ENCODE data around the gene MAD1L1.

Gene MAD1L1

DNA sequence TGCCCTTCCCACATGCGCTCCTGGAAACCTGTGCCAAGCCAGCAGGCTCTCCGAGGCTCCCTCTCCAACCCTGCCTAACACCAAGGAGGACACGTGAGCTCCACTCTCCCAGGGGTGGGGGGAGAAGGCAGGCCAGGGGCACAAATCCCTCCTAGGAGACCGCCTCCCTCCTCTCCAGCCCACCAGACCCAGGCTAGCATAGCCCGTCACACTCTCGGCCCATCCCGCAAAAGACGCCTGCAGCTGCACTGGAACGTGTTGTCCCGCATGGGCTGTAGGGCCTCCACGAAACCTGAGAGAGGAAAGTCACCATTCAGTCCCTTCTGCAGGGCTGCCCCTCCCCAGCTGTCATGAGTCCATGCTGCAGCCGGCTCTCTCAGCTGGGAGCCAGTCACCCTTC is 126.3 kb downstream of the MAD1L1 start:
- H3K4me3 ChIP-seq (ENCODE audit: low read depth in 1 of 2, low read length in 2 of 2), result no peak overlapping the region
- H3K27ac ChIP-seq (ENCODE audit: low read depth, low read length), result no peak overlapping the region
- H3K9me3 ChIP-seq (ENCODE audit: low read length), result no peaks in the 10 kb centered on the region
- H3K27me3 ChIP-seq (ENCODE audit: control insufficient read depth in 1 of 2, insufficient read depth in 2 of 2, low read length in 2 of 2), result no peaks in the 10 kb centered on the region
- H3K9ac ChIP-seq (ENCODE audit: low read length), result no peak overlapping the region
- no peaks in the 10 kb centered on the region for H3K36me3 ChIP-seq (ENCODE audit: insufficient read depth, low read length)
- H3K4me1 ChIP-seq (ENCODE audit: insufficient read depth, low read length), result peaks cover 31% of the 10 kb centered on the region

DNA sequence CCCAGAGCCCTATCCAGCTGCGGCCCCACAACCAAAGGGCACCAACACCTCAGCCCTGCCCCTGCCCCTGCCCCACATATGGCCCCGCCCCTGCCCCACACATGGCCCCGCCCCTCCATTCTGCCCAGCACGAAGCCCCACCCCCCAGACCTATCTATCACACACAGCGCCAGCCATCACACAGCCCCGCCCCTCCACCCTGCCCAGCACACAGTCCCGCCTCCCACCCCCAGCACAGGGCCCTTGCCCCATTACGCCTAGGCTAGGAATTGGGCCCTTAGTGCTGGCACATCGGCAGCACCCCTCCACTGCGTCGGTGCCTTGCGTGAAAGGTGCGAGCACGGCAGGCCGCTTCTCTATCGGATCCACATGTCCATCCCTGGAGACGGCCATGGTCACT is 126.8 kb downstream of the MAD1L1 start:
- no peaks in the 10 kb centered on the region for H3K36me3 ChIP-seq (ENCODE audit: insufficient read depth, low read length)
- H3K4me3 ChIP-seq (ENCODE audit: low read depth in 1 of 2, low read length in 2 of 2), result no peak overlapping the region
- no peaks in the 10 kb centered on the region for H3K9me3 ChIP-seq (ENCODE audit: low read length)
- no peaks in the 10 kb centered on the region for H3K27me3 ChIP-seq (ENCODE audit: control insufficient read depth in 1 of 2, insufficient read depth in 2 of 2, low read length in 2 of 2)
- H3K27ac ChIP-seq (ENCODE audit: low read depth, low read length), result no peak overlapping the region
- peaks cover 28% of the 10 kb centered on the region for H3K4me1 ChIP-seq (ENCODE audit: insufficient read depth, low read length)
- H3K9ac ChIP-seq (ENCODE audit: low read length), result no peak overlapping the region

DNA sequence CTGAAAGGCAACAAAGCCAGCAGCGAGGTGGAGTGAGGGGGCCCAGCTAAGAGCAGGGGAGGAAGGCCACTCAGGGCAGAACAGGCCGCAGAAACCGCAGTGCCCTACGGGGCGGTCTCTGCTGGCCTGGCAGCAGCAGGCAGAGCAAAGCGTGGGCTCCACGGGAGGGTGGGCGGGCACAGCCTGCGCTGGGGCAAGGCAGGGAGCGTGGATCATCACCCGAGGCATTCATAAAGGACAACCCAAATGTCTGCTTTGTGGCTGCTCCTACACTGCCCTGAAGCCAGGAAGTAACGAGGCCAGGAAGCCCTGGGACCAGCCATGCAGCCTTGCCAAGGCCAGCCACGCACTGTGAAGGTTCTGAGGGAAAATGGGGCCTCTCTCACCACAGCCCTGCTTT is 127.5 kb downstream of the MAD1L1 start:
- Histone ChIP-seq H3K9me3 (ENCODE audit: low read length) (no peaks in the 10 kb centered on the region), H3K36me3 (ENCODE audit: insufficient read depth, low read length) (no peaks in the 10 kb centered on the region), H3K27me3 (ENCODE audit: control insufficient read depth in 1 of 2, insufficient read depth in 2 of 2, low read length in 2 of 2) (no peaks in the 10 kb centered on the region), H3K9ac (ENCODE audit: low read length) (no peak overlapping the region), H3K4me1 (ENCODE audit: insufficient read depth, low read length) (peaks cover 22% of the 10 kb centered on the region), H3K27ac (ENCODE audit: low read depth, low read length) (peak overlapping the region; percentile 78), H3K4me3 (ENCODE audit: low read depth in 1 of 2, low read length in 2 of 2) (no peak overlapping the region)

DNA sequence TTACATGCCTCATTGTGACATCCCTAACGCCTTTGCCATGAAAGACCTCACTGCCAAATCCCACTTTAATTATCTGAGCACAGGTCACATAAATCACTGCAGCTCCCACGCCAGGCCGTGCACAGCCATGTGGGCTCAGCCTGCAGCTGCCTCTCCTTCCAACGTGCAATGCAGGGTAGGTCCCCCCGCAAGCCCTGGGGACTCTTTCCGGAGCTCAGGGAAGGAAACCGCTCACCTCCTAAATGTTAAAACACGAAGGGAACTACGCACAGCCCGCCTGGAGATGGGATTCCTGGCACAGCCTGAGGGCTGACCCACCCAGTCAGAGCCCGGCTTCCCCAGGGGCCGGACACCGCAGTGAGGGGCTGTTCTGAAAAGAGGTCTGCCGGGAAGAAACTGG is 128.0 kb downstream of the MAD1L1 start:
- H3K4me1 ChIP-seq (ENCODE audit: insufficient read depth, low read length), result peaks cover 19% of the 10 kb centered on the region

DNA sequence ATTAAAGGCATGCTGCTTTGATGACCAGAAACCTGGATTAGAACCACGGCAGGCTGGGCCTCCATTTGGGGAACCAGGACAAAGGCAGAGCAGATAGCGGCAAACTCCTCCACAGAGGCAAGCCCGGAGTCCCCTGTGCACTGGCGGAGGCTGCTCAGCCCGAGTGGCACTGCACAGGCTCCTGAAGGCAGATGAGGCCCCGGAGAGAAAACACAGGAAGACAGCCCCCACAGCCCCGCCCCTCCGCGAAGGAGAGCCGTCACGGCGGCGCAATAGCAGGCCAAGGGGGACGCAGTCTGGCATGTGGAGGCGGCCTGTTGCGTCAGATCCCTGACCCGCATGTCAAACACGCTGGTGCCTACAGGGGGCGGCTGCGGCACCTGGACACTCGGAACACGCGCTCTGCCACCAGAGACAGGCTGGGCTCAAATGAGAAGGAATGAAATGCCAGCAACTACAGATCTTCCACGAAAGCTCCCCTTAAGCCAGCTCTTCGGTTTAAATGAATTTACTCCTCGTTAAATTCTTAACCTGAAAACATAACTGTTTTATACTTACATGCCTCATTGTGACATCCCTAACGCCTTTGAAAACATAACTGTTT is 128.5 kb downstream of the MAD1L1 start:
- H3K9ac ChIP-seq (ENCODE audit: low read length), result peak overlapping the region; percentile 2
- H3K9me3 ChIP-seq (ENCODE audit: low read length), result no peaks in the 10 kb centered on the region
- no peaks in the 10 kb centered on the region for H3K27me3 ChIP-seq (ENCODE audit: control insufficient read depth in 1 of 2, insufficient read depth in 2 of 2, low read length in 2 of 2)
- peak overlapping the region in 1 of 2 donors; percentile 53 for H3K4me3 ChIP-seq (ENCODE audit: low read depth in 1 of 2, low read length in 2 of 2)
- peaks cover 19% of the 10 kb centered on the region for H3K4me1 ChIP-seq (ENCODE audit: insufficient read depth, low read length)
- H3K36me3 ChIP-seq (ENCODE audit: insufficient read depth, low read length), result no peaks in the 10 kb centered on the region
- H3K27ac ChIP-seq (ENCODE audit: low read depth, low read length), result peak overlapping the region; percentile 78

More for the DNA sequence above, 128.0 kb downstream of the MAD1L1 start:
- H3K9me3 ChIP-seq (ENCODE audit: low read length), result no peaks in the 10 kb centered on the region
- H3K4me3 ChIP-seq (ENCODE audit: low read depth in 1 of 2, low read length in 2 of 2), result no peak overlapping the region
- H3K9ac ChIP-seq (ENCODE audit: low read length), result no peak overlapping the region
- H3K27me3 ChIP-seq (ENCODE audit: control insufficient read depth in 1 of 2, insufficient read depth in 2 of 2, low read length in 2 of 2), result no peaks in the 10 kb centered on the region
- peak overlapping the region; percentile 78 for H3K27ac ChIP-seq (ENCODE audit: low read depth, low read length)
- no peaks in the 10 kb centered on the region for H3K36me3 ChIP-seq (ENCODE audit: insufficient read depth, low read length)

DNA sequence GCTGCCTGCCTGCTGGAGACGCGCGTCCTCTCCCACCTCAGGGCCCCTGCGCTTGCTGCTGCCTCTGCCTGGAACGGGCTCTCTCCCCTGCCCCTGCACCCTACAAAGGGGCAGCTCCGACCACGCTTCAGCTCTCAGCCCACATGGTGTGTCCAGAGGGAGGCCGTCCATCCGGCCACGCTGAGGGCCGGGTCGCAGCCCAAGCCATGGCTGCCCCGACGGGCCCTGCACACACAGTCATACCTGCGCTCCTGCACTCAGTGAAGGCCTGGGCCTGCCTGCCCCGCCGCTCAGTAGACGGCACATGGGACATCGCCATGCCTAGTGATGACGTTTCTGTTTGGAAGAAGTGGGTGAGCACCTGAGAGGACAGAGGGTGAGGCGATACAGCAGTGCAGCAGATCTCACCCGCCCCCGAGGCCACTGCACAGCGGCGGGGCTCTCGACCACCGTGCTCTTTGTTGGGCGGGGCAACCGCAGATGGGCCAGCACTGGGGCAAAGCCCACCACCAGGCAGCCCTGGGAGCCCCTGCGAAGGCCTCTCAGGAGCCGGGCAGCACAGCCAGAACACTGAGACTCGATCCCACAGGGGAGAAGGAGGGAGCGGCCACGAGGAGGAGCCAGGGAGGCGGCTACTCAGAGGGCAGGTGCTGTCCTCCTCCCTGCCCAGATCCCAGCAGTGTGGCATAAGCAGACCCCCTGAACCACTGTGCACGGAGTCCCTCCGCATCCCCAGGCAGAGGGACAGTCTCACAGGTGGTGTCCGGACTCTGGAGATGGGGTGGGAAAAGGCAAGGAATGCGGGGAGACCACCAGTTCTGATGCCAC is 129.5 kb downstream of the MAD1L1 start:
- H3K9ac ChIP-seq (ENCODE audit: low read length), result peak overlapping the region; percentile 2
- no peaks in the 10 kb centered on the region for H3K9me3 ChIP-seq (ENCODE audit: low read length)
- peaks cover 19% of the 10 kb centered on the region for H3K4me1 ChIP-seq (ENCODE audit: insufficient read depth, low read length)
- H3K4me3 ChIP-seq (ENCODE audit: low read depth in 1 of 2, low read length in 2 of 2), result peak overlapping the region in 1 of 2 donors; percentile 53
- H3K27me3 ChIP-seq (ENCODE audit: control insufficient read depth in 1 of 2, insufficient read depth in 2 of 2, low read length in 2 of 2), result no peaks in the 10 kb centered on the region
- H3K27ac ChIP-seq (ENCODE audit: low read depth, low read length), result peak overlapping the region; percentile 78
- H3K36me3 ChIP-seq (ENCODE audit: insufficient read depth, low read length), result no peaks in the 10 kb centered on the region

DNA sequence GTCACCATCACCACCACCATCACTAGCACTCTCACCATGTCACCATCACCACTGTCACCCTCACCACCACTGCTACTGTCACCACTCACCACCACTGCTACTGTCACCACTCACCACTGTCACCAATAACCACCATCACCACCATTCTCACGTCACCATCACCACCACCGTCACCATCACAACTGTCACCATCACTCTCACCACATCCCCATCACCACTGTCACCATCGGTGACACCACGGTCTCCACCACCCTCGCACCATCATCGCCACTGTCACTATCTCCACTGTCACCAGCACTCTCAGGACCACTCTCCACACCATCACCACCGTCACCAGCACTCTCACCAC is 130.4 kb downstream of the MAD1L1 start:
- Histone ChIP-seq H3K4me3 (ENCODE audit: low read depth in 1 of 2, low read length in 2 of 2) (no peak overlapping the region), H3K4me1 (ENCODE audit: insufficient read depth, low read length) (peaks cover 19% of the 10 kb centered on the region), H3K9ac (ENCODE audit: low read length) (no peak overlapping the region), H3K9me3 (ENCODE audit: low read length) (no peaks in the 10 kb centered on the region), H3K36me3 (ENCODE audit: insufficient read depth, low read length) (no peaks in the 10 kb centered on the region), H3K27ac (ENCODE audit: low read depth, low read length) (no peak overlapping the region), H3K27me3 (ENCODE audit: control insufficient read depth in 1 of 2, insufficient read depth in 2 of 2, low read length in 2 of 2) (no peaks in the 10 kb centered on the region)

DNA sequence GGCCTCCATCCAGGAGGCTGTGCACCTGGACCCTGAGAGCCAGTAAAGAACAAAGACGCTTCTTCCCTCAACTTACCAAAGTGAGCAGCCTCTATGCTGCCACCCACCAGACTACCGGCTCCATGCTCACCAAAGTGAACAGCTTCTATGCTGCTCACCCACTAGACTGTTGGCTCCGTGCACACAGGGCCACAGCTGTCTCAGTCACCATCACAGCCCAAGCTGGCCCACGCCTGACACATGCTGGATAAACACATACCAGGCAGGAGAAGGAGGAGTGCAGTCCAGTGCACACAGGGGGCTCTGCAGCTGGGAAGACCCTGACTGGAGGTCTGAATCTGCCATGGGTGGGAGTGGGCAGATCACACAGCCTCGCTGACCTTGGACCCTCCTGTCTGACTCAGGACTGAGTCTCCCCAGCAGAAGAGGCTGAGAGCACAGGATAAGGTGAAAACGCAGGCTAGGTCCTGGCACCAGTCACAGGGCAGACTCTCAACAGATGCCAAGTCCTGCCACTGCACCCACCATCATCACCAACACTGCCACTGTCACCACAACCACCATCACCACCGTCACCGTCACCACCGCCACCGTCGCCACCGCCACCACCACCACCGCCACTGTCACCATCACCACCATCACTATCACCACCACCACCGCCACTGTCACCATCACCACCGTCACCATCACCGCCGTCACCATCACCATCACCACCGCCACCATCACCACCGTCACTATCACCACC is 130.9 kb downstream of the MAD1L1 start:
- no peak overlapping the region for H3K9ac ChIP-seq (ENCODE audit: low read length)
- H3K27ac ChIP-seq (ENCODE audit: low read depth, low read length), result no peak overlapping the region
- no peaks in the 10 kb centered on the region for H3K36me3 ChIP-seq (ENCODE audit: insufficient read depth, low read length)
- H3K4me1 ChIP-seq (ENCODE audit: insufficient read depth, low read length), result peaks cover 19% of the 10 kb centered on the region
- H3K27me3 ChIP-seq (ENCODE audit: control insufficient read depth in 1 of 2, insufficient read depth in 2 of 2, low read length in 2 of 2), result no peaks in the 10 kb centered on the region
- H3K4me3 ChIP-seq (ENCODE audit: low read depth in 1 of 2, low read length in 2 of 2), result no peak overlapping the region
- H3K9me3 ChIP-seq (ENCODE audit: low read length), result no peaks in the 10 kb centered on the region

DNA sequence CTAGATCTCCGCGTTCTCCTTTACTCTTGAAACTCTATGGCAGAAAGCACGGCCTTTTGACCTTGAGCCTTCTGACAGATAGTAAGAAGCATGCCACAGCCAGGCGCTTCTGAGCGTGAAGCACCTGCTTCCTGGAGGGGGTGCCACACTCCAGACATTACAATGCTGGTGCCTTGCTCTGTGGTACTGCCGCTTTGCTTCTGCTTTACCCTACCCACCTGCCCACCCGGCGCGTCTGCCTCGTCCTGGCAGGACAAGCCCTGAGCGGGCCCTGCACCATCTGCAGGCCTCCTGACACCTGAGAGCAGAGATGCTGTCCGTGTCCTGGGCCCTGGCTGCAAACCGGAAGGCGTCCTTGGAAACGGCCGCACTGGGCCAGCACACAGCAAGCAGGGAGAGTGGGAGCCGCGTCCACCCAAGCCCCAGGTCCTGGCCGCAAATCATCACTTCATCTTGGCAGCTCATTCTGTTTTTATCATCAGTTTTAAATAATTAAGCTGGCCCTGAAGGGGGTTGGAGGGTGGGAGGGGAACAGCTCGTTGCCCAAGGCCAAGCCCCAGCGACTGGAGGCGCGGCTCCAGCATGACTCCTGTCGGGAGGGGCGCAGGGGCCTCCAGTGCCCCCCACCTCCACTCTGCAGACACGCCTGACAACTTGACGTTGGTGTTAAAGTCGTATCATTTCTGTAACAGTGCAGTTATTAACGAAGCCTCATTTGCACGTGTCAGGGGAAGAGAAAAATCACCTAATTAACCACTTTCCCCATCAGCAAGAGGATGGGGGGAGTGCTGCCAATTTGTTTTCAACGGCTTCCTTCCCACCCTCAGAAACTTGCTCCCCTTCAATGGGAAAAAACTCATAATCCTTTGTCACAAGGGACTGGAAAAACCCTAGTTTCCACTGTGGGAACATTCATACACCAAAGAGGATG is 132.2 kb downstream of the MAD1L1 start:
- peaks cover 19% of the 10 kb centered on the region for H3K4me1 ChIP-seq (ENCODE audit: insufficient read depth, low read length)
- H3K27me3 ChIP-seq (ENCODE audit: control insufficient read depth in 1 of 2, insufficient read depth in 2 of 2, low read length in 2 of 2), result no peaks in the 10 kb centered on the region
- H3K9me3 ChIP-seq (ENCODE audit: low read length), result no peaks in the 10 kb centered on the region
- no peak overlapping the region for H3K4me3 ChIP-seq (ENCODE audit: low read depth in 1 of 2, low read length in 2 of 2)
- H3K9ac ChIP-seq (ENCODE audit: low read length), result no peak overlapping the region
- no peak overlapping the region for H3K27ac ChIP-seq (ENCODE audit: low read depth, low read length)
- H3K36me3 ChIP-seq (ENCODE audit: insufficient read depth, low read length), result no peaks in the 10 kb centered on the region

DNA sequence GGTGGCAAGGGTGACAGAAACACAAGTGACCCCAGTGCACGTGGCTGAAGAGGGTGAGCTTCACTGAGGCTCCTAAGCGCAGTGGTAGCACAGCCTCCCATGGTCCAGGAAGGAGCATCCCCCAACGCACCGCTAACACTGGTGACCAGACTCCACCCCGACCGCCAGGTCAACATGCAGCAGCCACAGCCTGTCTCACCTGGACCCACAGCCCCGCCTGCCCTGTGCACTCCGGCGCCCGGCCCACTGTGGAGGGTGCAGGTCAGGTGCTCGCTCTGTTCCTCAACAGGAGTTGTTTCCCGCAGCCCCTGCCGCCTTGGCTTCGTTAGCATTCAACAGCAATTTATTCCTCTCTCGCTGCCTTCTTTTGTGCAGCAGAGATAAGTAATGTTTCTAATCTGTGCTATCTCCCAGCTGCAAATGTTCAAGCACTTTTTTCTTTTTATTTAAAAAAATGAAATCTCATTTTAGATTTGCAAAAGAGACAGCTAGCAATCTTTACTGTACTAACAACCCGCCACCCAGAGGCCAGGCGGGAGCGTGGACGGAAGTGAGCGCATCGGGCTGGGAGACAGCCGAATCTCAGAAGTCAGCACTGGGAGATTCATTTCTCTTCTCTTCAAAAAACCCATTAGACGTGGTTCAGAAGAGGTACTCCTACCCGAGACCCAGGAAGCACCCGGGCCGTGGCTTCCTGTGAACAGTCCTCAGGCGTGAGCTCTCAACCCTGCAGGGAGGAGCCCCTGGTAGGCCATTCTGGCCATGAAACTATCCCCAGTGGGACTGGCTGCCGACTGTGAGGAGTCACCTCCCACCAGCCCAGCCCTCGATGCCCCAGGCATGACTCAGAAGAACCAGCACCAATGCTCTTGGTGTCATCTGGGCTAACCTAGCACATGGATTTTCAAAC is 133.4 kb downstream of the MAD1L1 start:
- no peaks in the 10 kb centered on the region for H3K9me3 ChIP-seq (ENCODE audit: low read length)
- H3K4me1 ChIP-seq (ENCODE audit: insufficient read depth, low read length), result peaks cover 10% of the 10 kb centered on the region
- no peak overlapping the region for H3K4me3 ChIP-seq (ENCODE audit: low read depth in 1 of 2, low read length in 2 of 2)
- no peak overlapping the region for H3K9ac ChIP-seq (ENCODE audit: low read length)
- no peaks in the 10 kb centered on the region for H3K36me3 ChIP-seq (ENCODE audit: insufficient read depth, low read length)
- H3K27me3 ChIP-seq (ENCODE audit: control insufficient read depth in 1 of 2, insufficient read depth in 2 of 2, low read length in 2 of 2), result no peaks in the 10 kb centered on the region
- no peak overlapping the region for H3K27ac ChIP-seq (ENCODE audit: low read depth, low read length)
